ENCODE data around the gene ADIPOR2.

GRCh38 chr12:1758376-1758775, 67.5 kb downstream of the ADIPOR2 start:
- TF ChIP-seq CTCF (conservative IDR thresholded peaks at IDR 0.05; ENCODE audit: low read depth, low read length) (no peak), EZH2 (IDR thresholded peaks at IDR 0.05; ENCODE audit: low read length, unreplicated experiment) (no peak), EZH2phosphoT487 (IDR thresholded peaks at IDR 0.05; ENCODE audit: borderline replicate concordance, low read length) (no peak)

Measured in PC-3 (cell line).